ENCODE measurements around the gene ANAPC4. TPM values are rescaled to one million over a fixed set of nuclear protein-coding genes. Genes with fewer than 3 reads are reported as not detected.

ANAPC4 gene
- total RNA-seq, 2 donors from 2014 or later = 25.7 to 33.9 TPM

DNA sequence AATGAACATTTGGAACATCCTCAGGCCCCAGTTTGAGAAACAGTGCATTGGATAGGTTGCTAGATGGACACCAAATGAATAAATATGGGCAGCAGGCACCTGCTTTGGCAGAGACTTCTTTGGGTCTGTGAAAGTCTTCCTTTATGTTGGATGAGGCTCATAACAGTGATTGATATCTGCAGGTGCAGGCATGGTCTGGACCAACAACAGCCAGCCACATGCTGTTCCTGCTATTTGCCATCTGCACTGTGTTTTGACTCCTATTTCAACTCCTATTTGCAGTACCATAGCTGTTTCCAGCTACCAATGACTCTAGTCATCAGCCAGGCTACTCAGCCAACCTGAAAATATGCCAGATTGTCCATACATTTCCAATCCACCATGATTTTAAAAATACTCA, 60.9 kb downstream of the ANAPC4 start:
- TF ChIP-seq, protein P1, sequence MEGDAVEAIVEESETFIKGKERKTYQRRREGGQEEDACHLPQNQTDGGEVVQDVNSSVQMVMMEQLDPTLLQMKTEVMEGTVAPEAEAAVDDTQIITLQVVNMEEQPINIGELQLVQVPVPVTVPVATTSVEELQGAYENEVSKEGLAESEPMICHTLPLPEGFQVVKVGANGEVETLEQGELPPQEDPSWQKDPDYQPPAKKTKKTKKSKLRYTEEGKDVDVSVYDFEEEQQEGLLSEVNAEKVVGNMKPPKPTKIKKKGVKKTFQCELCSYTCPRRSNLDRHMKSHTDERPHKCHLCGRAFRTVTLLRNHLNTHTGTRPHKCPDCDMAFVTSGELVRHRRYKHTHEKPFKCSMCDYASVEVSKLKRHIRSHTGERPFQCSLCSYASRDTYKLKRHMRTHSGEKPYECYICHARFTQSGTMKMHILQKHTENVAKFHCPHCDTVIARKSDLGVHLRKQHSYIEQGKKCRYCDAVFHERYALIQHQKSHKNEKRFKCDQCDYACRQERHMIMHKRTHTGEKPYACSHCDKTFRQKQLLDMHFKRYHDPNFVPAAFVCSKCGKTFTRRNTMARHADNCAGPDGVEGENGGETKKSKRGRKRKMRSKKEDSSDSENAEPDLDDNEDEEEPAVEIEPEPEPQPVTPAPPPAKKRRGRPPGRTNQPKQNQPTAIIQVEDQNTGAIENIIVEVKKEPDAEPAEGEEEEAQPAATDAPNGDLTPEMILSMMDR (IDR thresholded peaks at IDR 0.05) = no peak
- no peak for TF ChIP-seq POLR2A (IDR thresholded peaks at IDR 0.05)
- Histone ChIP-seq H3K27ac (no peak overlapping the region), H3K4me1 (peaks cover 9% of the 10 kb centered on the region), H3K36me3 (replicated peaks in 1 of 2; ENCODE audit: insufficient read depth in 1 of 2, low read depth in 2 of 2) (no peaks in the 10 kb centered on the region), H3K9me3 (no peaks in the 10 kb centered on the region), H3K27me3 (no peaks in the 10 kb centered on the region), H3K4me3 (no peak overlapping the region)
- no peak for ATAC-seq
- intact Hi-C loops (cut with DNase I) = no loop called here
- DNase-seq = no peak

DNA sequence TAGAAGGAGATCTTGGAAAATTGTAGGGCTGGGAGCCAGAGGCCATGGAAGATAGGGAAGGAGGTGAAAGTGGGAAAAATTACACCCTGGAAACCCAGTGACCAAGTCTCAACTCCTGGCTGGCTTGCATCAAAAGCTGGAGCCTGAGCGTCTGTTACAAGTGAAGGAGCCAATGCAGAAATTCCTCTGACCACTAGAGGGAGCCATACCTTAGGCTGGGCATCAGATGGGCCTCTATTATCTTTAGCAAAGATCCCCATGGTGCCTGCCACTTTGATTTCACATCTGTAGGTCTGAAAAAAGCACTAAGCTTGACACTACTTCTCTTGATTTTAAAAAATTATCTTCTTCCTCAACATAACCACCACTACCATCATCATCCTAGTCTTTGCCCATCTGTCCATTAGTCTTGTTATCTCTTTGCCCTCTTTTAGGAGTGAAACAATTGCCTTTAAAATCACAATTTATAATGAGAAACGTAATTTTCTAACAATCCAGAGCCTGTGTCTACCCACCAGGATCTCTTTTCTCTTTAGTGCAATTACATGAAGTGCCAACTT, 62.9 kb downstream of the ANAPC4 start:
- Histone ChIP-seq H3K27ac (peak overlapping the region in 2 of 4 donors; percentile 40 to 64), H3K4me1 (peaks cover 9% of the 10 kb centered on the region), H3K9me3 (no peaks in the 10 kb centered on the region), H3K27me3 (no peaks in the 10 kb centered on the region), H3K36me3 (replicated peaks in 1 of 2; ENCODE audit: insufficient read depth in 1 of 2, low read depth in 2 of 2) (no peaks in the 10 kb centered on the region), H3K4me3 (no peak overlapping the region)
- intact Hi-C loops (cut with DNase I) = loop anchor here (5.0 kb wide), 1 partner anchor 332 kb away; no protein-coding TSS in a partner anchor
- DNase-seq (peak; percentile 63 to 75 (median 74)), ATAC-seq (peak; percentile 74)
- TF ChIP-seq, protein P1 (IDR thresholded peaks at IDR 0.05) = peak; percentile 70 to 91 (median 78)
- TF ChIP-seq POLR2A (IDR thresholded peaks at IDR 0.05) = no peak
- 11 to 13% methylated on average over 2 of the region's 2 CpGs for WGBS, 2 donors

DNA sequence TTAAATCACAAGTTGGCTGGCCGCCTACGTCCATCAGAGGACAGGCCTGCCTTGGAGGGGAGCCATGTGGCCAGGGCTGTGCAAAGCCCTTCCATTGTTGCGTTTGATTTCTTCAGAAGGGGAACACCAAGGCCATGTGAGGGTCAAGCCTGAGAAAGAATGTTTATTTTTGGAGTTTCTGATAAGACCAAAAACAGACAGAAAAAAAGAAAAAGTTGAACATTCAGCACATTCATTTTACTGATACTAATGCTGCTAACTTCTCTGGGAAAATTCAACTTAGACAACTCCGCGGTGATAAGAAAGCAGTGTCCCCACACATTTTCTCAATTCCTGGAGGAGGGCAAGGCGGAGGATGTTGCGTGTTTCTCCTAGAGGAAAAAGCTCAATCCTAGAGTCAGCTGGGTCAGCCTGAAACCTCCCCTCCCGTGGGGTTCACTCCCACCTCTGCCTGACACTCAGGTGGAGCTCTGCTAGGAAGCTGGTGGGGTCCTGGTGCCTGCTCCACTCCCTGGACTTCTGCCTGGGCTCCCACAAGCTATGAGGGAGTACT, 63.5 kb downstream of the ANAPC4 start:
- 14 to 19% methylated on average over 8 of the region's 8 CpGs for WGBS, 2 donors
- H3K27me3 ChIP-seq = no peaks in the 10 kb centered on the region
- no peaks in the 10 kb centered on the region for H3K9me3 ChIP-seq
- ATAC-seq = peak; percentile 69
- DNase-seq = peak; percentile 64 to 82 (median 73)
- H3K27ac ChIP-seq = peak overlapping the region in 3 of 4 donors; percentile 40 to 64 (median 48)
- TF ChIP-seq, protein P1 (IDR thresholded peaks at IDR 0.05) = no peak
- no peak for TF ChIP-seq POLR2A (IDR thresholded peaks at IDR 0.05)
- H3K36me3 ChIP-seq (replicated peaks in 1 of 2; ENCODE audit: insufficient read depth in 1 of 2, low read depth in 2 of 2) = no peaks in the 10 kb centered on the region
- no peak overlapping the region for H3K4me3 ChIP-seq
- intact Hi-C loops (cut with DNase I) = loop anchor here (5.0 kb wide), 1 partner anchor 332 kb away; no protein-coding TSS in a partner anchor
- peaks cover 9% of the 10 kb centered on the region for H3K4me1 ChIP-seq

DNA sequence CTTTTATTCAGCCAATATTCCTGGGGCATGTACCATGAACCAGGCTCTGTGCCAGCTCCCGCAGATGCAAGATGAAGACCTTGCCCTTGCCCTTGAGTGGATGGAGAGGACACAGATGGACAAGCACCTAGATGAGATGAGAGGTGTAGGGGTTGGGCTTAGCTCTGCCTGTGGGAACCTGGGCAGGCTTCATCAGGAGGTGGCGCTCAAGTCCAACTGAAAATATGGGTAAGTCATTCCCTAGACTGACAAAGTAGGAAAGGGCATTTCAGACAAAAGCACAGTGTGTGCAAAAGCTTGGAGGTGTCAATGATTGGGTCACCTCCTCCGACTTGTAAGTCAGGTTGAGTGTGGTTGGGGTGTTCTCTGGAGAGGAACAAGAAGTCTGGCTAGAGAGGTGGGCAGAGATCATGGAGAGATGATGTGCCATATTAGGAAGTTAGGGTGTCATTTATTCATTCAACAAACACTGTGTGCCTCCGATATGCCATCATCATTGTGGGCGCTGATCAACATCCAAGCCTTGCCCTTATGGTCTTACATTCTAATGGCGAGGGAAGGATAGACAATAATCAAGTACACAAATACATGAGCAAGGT, 64.6 kb downstream of the ANAPC4 start:
- H3K36me3 ChIP-seq (replicated peaks in 1 of 2; ENCODE audit: insufficient read depth in 1 of 2, low read depth in 2 of 2) = no peaks in the 10 kb centered on the region
- no peak overlapping the region for H3K4me3 ChIP-seq
- peaks cover 9% of the 10 kb centered on the region for H3K4me1 ChIP-seq
- no peaks in the 10 kb centered on the region for H3K27me3 ChIP-seq
- H3K27ac ChIP-seq = peak overlapping the region in 1 of 4 donors; percentile 64
- TF ChIP-seq, protein P1 (IDR thresholded peaks at IDR 0.05) = peak in 6 of 7 experiments; percentile 31 to 67 (median 54)
- no peak for TF ChIP-seq POLR2A (IDR thresholded peaks at IDR 0.05)
- ATAC-seq = peak; percentile 77
- intact Hi-C loops (cut with DNase I) = loop anchor here (5.0 kb wide), 1 partner anchor 331 kb away; no protein-coding TSS in a partner anchor
- peak; percentile 48 to 64 (median 62) for DNase-seq
- WGBS, 2 donors = 29% methylated on average over 6 of the region's 6 CpGs
- no peaks in the 10 kb centered on the region for H3K9me3 ChIP-seq
